Thyroid gland (tissue), 4 donors: Measurements from ENCODE around the gene UNKL.

ENCODE experiments used
- POLR2A ChIP-seq, 2 donors: fragments of 450-650 bp; IDR thresholded peaks; one replicate each; pipeline ENCODE4 v1.6.1; 2017; ENCODE audit warnings: antibody characterized with exemption in 2 of 2, mild to moderate bottlenecking in 2 of 2, moderate library complexity in 1 of 2
- TF ChIP-seq, protein P1 (sequence below), 6 experiments: fragments of 200-600 bp in 3 of 6; fragments of 450-650 bp in 3 of 6; sonication (generic) in 3 of 6; IDR thresholded peaks; one replicate each; pipeline ENCODE4 v1.5.1; 2016 to 2019; ENCODE audit warnings: antibody characterized with exemption in 6 of 6, mild to moderate bottlenecking in 2 of 6, inconsistent platforms in 1 of 6, moderate library complexity in 1 of 6

DNA sequence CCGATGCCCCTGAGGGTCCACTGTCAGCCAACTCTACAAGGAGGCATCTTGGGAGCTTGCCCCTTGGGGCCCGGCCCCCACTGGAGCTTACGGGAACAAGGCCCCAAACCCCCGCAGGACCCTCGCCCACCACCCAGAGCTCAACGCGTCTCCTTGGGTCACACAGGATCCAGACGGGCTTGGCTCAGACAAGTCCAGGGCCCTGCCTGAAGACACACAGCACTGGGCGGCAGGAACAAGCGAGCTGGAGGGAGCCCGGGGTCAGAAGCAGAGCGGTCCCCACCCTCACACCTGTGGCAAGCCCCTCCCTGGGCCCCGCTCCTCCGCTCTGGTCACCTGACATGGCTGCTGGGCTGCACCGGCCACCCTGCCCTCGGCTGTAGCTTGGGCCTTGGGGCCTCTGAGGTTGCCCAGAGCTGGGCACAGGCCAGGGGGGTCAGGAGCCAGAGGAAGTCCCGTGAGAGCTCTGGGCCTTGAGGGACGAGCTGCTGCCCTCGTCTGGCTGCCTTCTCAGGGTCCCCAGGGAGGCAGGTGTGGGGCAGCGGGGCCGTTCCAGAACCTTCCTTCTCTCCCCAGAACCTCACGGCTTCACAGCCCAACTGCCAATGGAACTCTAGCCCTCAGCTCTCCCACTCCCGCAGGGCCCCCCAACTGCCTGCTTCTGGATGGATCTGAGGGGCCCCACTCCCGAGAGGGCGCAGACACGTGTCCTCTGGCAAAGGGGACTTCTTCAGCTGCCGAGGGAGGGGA lies 29.7 kb upstream of the UNKL start, which contains the start of gene CCDC154:
- no peak for TF ChIP-seq POLR2A (IDR thresholded peaks at IDR 0.05)
- TF ChIP-seq, protein P1, sequence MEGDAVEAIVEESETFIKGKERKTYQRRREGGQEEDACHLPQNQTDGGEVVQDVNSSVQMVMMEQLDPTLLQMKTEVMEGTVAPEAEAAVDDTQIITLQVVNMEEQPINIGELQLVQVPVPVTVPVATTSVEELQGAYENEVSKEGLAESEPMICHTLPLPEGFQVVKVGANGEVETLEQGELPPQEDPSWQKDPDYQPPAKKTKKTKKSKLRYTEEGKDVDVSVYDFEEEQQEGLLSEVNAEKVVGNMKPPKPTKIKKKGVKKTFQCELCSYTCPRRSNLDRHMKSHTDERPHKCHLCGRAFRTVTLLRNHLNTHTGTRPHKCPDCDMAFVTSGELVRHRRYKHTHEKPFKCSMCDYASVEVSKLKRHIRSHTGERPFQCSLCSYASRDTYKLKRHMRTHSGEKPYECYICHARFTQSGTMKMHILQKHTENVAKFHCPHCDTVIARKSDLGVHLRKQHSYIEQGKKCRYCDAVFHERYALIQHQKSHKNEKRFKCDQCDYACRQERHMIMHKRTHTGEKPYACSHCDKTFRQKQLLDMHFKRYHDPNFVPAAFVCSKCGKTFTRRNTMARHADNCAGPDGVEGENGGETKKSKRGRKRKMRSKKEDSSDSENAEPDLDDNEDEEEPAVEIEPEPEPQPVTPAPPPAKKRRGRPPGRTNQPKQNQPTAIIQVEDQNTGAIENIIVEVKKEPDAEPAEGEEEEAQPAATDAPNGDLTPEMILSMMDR (IDR thresholded peaks at IDR 0.05) = no peak
